Gastroesophageal sphincter (tissue), 3 donors: ENCODE measurements around the gene MEX3A.

Source experiments
- EP300 ChIP-seq: sonication (generic); formaldehyde crosslinking; IDR thresholded peaks from one replicate; pipeline ENCODE4 v1.6.1; 2017; ENCODE audit warnings: antibody characterized with exemption, mild to moderate bottlenecking
- POLR2A ChIP-seq, 2 donors: fragments of 450-650 bp; IDR thresholded peaks; one replicate each; pipeline ENCODE4 v1.6.1; 2017; ENCODE audit warnings: antibody characterized with exemption in 2 of 2, mild to moderate bottlenecking in 2 of 2, moderate library complexity in 1 of 2
- TF ChIP-seq, protein P1 (sequence below), 4 experiments: fragments of 200-600 bp in 2 of 4; fragments of 450-650 bp in 2 of 4; sonication (generic) in 1 of 4; IDR thresholded peaks; one replicate each; pipeline ENCODE4 v1.5.1; 2017 to 2019; ENCODE audit warnings: antibody characterized with exemption in 4 of 4, mild to moderate bottlenecking in 2 of 4, moderate library complexity in 2 of 4

DNA sequence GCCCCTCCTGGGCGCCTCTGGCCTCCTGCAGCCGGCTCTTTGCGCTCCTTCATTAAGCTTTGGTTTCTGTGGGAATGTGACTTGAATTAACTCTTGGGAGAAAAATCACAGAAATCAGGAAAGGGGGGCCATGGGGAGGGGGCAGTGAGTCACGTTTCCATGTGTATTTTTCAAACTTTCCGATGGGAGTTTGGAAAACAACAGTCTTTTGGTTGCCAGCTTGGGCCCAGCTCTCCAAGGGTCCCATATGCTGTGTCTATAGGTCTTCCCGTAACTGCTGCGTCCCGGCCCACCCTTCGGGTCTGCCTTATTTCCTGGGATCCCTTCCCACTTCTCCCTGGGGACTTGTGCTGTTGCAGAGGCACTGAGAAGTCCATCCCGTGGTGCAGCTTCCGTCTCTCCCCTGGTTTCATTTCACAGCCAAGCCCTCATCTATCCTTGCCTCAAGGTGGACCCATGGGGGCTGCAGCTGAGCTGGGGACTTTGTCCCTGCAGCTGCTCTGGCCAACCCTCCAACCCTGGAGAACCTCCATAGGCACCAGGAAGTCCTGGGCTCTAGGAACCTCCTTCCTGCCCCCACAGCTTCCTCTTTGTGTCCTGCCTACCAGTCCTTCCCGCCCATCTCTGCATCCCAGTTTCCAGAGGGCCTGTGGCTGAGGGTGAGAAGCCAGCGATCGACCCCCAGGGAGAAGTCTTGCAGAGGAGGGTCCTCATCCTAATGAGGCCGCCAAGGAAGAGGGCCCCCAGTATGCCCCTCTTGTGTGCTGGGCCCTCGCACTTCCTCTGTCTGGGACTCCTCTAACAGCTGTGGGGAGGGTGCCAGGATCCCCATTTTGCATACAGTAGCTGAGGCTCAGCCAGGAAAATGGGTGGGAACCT, 20.6 kb upstream of the MEX3A start:
- TF ChIP-seq, protein P1, sequence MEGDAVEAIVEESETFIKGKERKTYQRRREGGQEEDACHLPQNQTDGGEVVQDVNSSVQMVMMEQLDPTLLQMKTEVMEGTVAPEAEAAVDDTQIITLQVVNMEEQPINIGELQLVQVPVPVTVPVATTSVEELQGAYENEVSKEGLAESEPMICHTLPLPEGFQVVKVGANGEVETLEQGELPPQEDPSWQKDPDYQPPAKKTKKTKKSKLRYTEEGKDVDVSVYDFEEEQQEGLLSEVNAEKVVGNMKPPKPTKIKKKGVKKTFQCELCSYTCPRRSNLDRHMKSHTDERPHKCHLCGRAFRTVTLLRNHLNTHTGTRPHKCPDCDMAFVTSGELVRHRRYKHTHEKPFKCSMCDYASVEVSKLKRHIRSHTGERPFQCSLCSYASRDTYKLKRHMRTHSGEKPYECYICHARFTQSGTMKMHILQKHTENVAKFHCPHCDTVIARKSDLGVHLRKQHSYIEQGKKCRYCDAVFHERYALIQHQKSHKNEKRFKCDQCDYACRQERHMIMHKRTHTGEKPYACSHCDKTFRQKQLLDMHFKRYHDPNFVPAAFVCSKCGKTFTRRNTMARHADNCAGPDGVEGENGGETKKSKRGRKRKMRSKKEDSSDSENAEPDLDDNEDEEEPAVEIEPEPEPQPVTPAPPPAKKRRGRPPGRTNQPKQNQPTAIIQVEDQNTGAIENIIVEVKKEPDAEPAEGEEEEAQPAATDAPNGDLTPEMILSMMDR (IDR thresholded peaks at IDR 0.05) = no peak
- no peak for TF ChIP-seq POLR2A (IDR thresholded peaks at IDR 0.05)
- no peak for TF ChIP-seq EP300
